ENCODE measurements around the gene PDGFRB.

DNA sequence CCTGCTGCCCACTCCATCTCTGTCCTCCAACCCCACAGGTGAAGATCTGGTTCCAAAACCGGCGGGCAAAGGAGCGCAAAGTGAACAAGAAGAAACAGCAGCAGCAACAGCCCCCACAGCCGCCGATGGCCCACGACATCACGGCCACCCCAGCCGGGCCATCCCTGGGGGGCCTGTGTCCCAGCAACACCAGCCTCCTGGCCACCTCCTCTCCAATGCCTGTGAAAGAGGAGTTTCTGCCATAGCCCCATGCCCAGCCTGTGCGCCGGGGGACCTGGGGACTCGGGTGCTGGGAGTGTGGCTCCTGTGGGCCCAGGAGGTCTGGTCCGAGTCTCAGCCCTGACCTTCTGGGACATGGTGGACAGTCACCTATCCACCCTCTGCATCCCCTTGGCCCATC lies 27.8 kb upstream of the PDGFRB start:
- no peak for TF ChIP-seq EZH2phosphoT487 (IDR thresholded peaks at IDR 0.05; ENCODE audit: borderline replicate concordance, low read depth, low read length)
- TF ChIP-seq, protein P1, sequence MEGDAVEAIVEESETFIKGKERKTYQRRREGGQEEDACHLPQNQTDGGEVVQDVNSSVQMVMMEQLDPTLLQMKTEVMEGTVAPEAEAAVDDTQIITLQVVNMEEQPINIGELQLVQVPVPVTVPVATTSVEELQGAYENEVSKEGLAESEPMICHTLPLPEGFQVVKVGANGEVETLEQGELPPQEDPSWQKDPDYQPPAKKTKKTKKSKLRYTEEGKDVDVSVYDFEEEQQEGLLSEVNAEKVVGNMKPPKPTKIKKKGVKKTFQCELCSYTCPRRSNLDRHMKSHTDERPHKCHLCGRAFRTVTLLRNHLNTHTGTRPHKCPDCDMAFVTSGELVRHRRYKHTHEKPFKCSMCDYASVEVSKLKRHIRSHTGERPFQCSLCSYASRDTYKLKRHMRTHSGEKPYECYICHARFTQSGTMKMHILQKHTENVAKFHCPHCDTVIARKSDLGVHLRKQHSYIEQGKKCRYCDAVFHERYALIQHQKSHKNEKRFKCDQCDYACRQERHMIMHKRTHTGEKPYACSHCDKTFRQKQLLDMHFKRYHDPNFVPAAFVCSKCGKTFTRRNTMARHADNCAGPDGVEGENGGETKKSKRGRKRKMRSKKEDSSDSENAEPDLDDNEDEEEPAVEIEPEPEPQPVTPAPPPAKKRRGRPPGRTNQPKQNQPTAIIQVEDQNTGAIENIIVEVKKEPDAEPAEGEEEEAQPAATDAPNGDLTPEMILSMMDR (conservative IDR thresholded peaks at IDR 0.05; ENCODE audit: low read length), result no peak
